Upper lobe of left lung (tissue), 6 donors: ENCODE measurements around the gene ULBP3. TPM values are rescaled to one million over a fixed set of nuclear protein-coding genes. Genes with fewer than 3 reads are reported as not detected.

Source experiments
- ATAC-seq, 2 donors: fragments of 200-7000 bp; cut with Tn5 transposase; one replicate each; pipeline ENCODE4 v1.9.1; 2022; ENCODE audit warnings: mild to moderate bottlenecking in 2 of 2, moderate library complexity in 2 of 2; ENCODE audit not compliant: low FRiP score in 2 of 2
- DNase-seq, 2 donors: peaks; one replicate each; pipeline ENCODE4 v3.0.0-alpha.2; 2019 to 2020
- H3K27ac ChIP-seq, 4 donors: fragments of 200-600 bp; sonication (generic); one replicate each; pipeline ENCODE4 v1.5.1; 2016 to 2019
- H3K27me3 ChIP-seq, 4 donors: fragments of 200-600 bp; sonication (generic); one replicate each; pipeline ENCODE4 v1.5.1; 2017 to 2019
- H3K36me3 ChIP-seq, 4 donors: fragments of 200-600 bp; sonication (generic); one replicate each; pipeline ENCODE4 v1.5.1; 2016 to 2019
- H3K4me1 ChIP-seq, 4 donors: fragments of 200-600 bp; sonication (generic); one replicate each; pipeline ENCODE4 v1.5.1; 2018 to 2019
- H3K4me3 ChIP-seq, 4 donors: fragments of 200-600 bp; sonication (generic); one replicate each; pipeline ENCODE4 v1.5.1; 2017 to 2019; ENCODE audit warnings: mild to moderate bottlenecking in 2 of 4, moderate library complexity in 1 of 4
- H3K9me3 ChIP-seq, 4 donors: fragments of 200-600 bp; sonication (generic); one replicate each; pipeline ENCODE4 v1.5.1; 2018 to 2019
- EP300 ChIP-seq, 4 donors: sonication (generic); formaldehyde crosslinking; IDR thresholded peaks; one replicate each; pipeline ENCODE4 v1.5.1; 2017; ENCODE audit warnings: antibody characterized with exemption in 4 of 4, control low read depth in 2 of 4
- POLR2A ChIP-seq, 4 donors: fragments of 450-650 bp; IDR thresholded peaks; one replicate each; pipeline ENCODE4 v1.5.1; 2016 to 2017; ENCODE audit warnings: antibody characterized with exemption in 4 of 4, mild to moderate bottlenecking in 2 of 4
- POLR2AphosphoS5 ChIP-seq, 2 donors: sonication (generic); formaldehyde crosslinking; IDR thresholded peaks; one replicate each; pipeline ENCODE4 v1.5.1; 2017; ENCODE audit warnings: antibody characterized with exemption in 2 of 2
- WGBS, 2 donors: methylation state at CpG; one replicate each; pipeline ENCODE4 v1.1.5; 2017 to 2018; 5-methylcytosine and 5-hydroxymethylcytosine counted together
- total RNA-seq, 6 donors: library from RNA; depleted of rRNA in 4 of 6; stranded (reverse); fragments of >200 nt in 4 of 6; gene quantifications; one replicate each; pipeline versions ENCODE4 v1.1.0 to v1.2.1, GENCODE V29; 2016 to 2021
- TF ChIP-seq, protein P1 (sequence below), 6 experiments: fragments of 450-650 bp in 4 of 6; fragments of 200-600 bp in 2 of 6; sonication (generic) in 2 of 6; IDR thresholded peaks; one replicate each; pipeline ENCODE4 v1.5.1; 2016 to 2019; ENCODE audit warnings: antibody characterized with exemption in 6 of 6
- donor health status: DM: no; HTN: no; CAD: no; lungs with moderate emphysema.
- donor health status: DM: no; HTN: yes; CAD: no; lungs with severe emphysema.

Gene ULBP3
- total RNA-seq, 6 donors from 2014 or later: 2.5 to 7.0 (median 4.9) TPM; not detected in 2

DNA sequence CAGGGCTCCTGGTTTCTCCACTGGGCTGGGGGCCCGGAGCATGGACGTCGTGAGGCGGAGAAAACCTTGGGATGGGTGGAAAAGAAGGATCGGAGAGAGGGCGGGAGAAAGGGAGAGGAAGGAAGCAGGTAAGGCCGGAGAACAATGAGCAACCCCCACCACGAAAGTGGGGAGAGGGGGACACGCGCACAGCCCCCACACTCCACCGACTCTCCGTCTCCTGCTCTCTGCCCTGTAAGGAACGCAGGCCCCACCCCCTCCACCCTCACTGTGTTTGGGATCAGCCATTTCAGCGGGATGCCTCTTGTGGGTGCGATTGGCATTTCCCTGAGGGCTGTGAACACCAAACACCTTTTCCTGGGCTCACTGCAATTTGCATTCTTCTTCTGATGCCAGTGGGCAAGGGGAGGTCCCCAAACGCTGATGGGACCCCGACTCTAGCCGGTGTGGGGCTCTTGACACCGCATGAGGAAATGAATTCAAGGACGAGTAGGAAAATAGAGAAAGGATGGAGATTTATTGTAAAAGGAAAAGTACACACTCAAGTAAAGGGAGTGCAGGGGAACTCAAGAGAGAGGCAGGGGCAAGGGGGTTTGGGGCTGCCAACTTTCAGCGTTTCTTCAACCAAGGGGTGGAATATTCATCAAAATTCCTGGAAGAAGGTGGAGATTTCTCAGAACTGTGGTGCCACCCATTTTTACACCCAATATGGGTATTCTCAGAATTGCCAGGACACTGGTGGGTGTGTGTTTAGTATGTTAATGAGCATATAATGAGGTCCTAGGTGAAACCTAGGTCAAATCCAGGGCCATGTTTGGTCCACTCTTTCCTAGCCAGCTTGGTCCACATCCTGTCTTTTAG is 30.5 kb downstream of the ULBP3 start:
- H3K4me1 ChIP-seq: peaks cover 9 to 17% (median 14%) of the 10 kb centered on the region in 4 donors
- no peak overlapping the region for H3K27ac ChIP-seq
- 9 to 11% methylated on average over 21 of the region's 21 CpGs for WGBS, 2 donors
- peak overlapping the region in 1 of 4 donors; percentile 34 for H3K4me3 ChIP-seq
- H3K9me3 ChIP-seq: no peaks in the 10 kb centered on the region
- DNase-seq: no peak
- H3K27me3 ChIP-seq: peaks cover 0 to 32% (median 17%) of the 10 kb centered on the region in 4 donors
- H3K36me3 ChIP-seq: no peaks in the 10 kb centered on the region
- TF ChIP-seq POLR2AphosphoS5 (IDR thresholded peaks at IDR 0.05) (no peak), EP300 (IDR thresholded peaks at IDR 0.05) (no peak), POLR2A (IDR thresholded peaks at IDR 0.05) (no peak)
- TF ChIP-seq, protein P1, sequence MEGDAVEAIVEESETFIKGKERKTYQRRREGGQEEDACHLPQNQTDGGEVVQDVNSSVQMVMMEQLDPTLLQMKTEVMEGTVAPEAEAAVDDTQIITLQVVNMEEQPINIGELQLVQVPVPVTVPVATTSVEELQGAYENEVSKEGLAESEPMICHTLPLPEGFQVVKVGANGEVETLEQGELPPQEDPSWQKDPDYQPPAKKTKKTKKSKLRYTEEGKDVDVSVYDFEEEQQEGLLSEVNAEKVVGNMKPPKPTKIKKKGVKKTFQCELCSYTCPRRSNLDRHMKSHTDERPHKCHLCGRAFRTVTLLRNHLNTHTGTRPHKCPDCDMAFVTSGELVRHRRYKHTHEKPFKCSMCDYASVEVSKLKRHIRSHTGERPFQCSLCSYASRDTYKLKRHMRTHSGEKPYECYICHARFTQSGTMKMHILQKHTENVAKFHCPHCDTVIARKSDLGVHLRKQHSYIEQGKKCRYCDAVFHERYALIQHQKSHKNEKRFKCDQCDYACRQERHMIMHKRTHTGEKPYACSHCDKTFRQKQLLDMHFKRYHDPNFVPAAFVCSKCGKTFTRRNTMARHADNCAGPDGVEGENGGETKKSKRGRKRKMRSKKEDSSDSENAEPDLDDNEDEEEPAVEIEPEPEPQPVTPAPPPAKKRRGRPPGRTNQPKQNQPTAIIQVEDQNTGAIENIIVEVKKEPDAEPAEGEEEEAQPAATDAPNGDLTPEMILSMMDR (IDR thresholded peaks at IDR 0.05): no peak
- ATAC-seq: no peak

DNA sequence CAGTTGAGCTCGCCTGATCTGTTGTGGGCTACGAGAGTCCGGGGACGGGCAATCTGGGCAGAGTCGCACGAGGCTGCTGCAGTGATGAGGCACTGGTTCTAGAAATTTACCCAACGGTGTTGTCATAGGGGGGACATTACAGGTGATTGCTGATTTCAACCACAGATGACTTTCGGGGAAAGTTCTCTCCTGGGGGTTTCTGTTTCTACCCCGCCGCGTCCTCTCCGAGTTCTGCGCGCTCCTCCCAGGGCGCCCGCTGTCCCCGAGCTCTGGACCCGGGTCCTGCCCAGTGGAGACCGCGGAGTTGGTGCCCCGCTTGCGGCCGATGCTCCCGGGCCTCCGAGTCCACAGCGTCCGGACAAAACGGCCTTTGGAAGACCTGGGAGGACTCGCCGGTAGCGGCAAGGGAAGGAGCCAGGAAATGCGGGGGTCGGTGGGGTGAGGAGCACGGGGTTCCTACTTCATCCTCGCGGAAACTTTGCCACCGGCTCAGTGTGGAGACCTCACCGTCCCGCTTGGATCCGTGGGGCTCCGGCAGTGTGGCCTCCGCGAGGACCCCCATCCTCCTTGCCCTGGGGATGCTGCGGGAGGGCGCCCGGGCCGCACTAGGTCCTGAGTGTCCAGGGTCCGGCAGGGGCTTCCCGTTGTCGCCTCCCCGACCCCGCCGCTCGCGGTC is 31.3 kb downstream of the ULBP3 start:
- Histone ChIP-seq H3K9me3 (no peaks in the 10 kb centered on the region), H3K27me3 (peaks cover 0 to 32% (median 17%) of the 10 kb centered on the region in 4 donors), H3K36me3 (no peaks in the 10 kb centered on the region), H3K4me1 (peaks cover 9 to 17% (median 14%) of the 10 kb centered on the region in 4 donors), H3K27ac (no peak overlapping the region), H3K4me3 (peak overlapping the region in 3 of 4 donors; percentile 4 to 34 (median 18))
- DNase-seq (peak in 1 of 2 donors; percentile 81), ATAC-seq (peak in 1 of 2 donors; percentile 23)
- TF ChIP-seq EP300 (IDR thresholded peaks at IDR 0.05) (no peak), POLR2A (IDR thresholded peaks at IDR 0.05) (no peak), POLR2AphosphoS5 (IDR thresholded peaks at IDR 0.05) (no peak)
- TF ChIP-seq, protein P1 (IDR thresholded peaks at IDR 0.05): no peak
- WGBS, 2 donors: 2 to 6% methylated on average over 12 to 46 of the region's 55 CpGs

DNA sequence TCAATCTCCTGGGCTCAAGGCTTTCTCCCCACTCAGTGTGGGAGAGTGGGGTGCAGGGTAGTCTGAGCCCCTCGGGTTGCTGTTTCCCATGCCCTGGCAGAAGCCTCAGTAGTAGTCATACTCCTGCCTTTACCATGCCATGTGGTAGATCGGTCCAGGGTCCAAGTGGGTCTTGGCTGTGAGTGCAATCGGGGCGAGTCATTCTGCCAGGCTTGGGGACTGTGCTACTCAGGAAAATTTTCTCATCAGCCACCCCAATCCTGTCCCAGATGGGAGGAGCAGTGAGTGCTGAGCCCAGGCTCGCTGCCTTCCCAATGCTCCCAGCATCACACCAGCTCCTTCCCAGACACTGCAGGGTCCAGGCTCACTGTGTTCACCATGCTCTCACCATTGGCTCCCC is 32.8 kb downstream of the ULBP3 start:
- H3K36me3 ChIP-seq: no peaks in the 10 kb centered on the region
- ATAC-seq: no peak
- no peaks in the 10 kb centered on the region for H3K9me3 ChIP-seq
- 74 to 77% methylated on average over 5 of the region's 5 CpGs for WGBS, 2 donors
- TF ChIP-seq, protein P1 (IDR thresholded peaks at IDR 0.05): no peak
- TF ChIP-seq POLR2AphosphoS5 (IDR thresholded peaks at IDR 0.05) (no peak), POLR2A (IDR thresholded peaks at IDR 0.05) (no peak), EP300 (IDR thresholded peaks at IDR 0.05) (no peak)
- no peak overlapping the region for H3K4me3 ChIP-seq
- H3K4me1 ChIP-seq: peaks cover 9 to 17% (median 14%) of the 10 kb centered on the region in 4 donors
- H3K27me3 ChIP-seq: peaks cover 0 to 32% (median 17%) of the 10 kb centered on the region in 4 donors
- H3K27ac ChIP-seq: no peak overlapping the region
- DNase-seq: no peak

DNA sequence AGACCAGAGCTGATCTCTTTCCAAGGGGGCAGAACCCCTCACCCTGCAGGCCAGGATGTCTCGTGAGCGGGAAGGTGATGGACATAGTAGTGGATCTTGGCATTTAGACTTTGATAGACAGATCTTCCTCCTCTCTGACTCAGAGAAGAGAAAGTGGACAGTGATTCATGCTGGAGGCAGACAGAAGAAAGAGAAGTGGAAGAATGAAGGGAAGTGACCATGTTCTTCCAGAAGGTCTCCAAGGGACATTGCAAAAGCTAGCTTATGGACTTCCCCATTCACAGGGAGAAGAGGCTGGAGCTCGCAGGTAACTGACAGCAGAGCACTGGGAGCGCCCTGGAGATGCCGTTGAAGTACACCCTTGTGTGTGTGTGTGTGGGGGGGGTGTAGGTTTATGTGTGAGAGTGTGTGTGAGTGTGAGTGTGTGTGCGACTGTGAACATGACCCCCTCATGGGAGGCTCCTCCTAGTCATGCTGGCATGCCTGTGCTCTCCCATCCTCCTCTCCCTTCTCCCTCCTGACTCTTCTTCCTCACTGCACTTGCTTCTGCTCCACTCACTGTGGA is 35.6 kb downstream of the ULBP3 start:
- H3K27me3 ChIP-seq: peaks cover 0 to 22% (median 10%) of the 10 kb centered on the region in 4 donors
- DNase-seq: no peak
- no peak overlapping the region for H3K4me3 ChIP-seq
- H3K36me3 ChIP-seq: no peaks in the 10 kb centered on the region
- no peak overlapping the region for H3K27ac ChIP-seq
- TF ChIP-seq EP300 (IDR thresholded peaks at IDR 0.05): no peak
- TF ChIP-seq POLR2A (IDR thresholded peaks at IDR 0.05): no peak
- TF ChIP-seq POLR2AphosphoS5 (IDR thresholded peaks at IDR 0.05): no peak
- TF ChIP-seq, protein P1 (IDR thresholded peaks at IDR 0.05): no peak
- H3K9me3 ChIP-seq: no peaks in the 10 kb centered on the region
- peak in 1 of 2 donors; percentile 49 for ATAC-seq
- H3K4me1 ChIP-seq: peaks cover 9 to 13% (median 11%) of the 10 kb centered on the region in 4 donors
- 78 to 90% methylated on average over 6 of the region's 6 CpGs for WGBS, 2 donors
